AG04449 (cell line): ENCODE data around the gene MYO1G.

ENCODE experiments used
- CTCF ChIA-PET: fragments of 350-600 bp; formaldehyde crosslinking; extraction: SDS; loops from one replicate; lab custom pipeline; 2021; ENCODE audit warnings: antibody characterized with exemption; lab: Yijun Ruan, JAX
- POLR2A ChIA-PET: fragments of 400-600, 350-600 bp; formaldehyde crosslinking; extraction: SDS; loops from one replicate; lab custom pipeline; 2020; ENCODE audit warnings: antibody characterized with exemption, inconsistent platforms; lab: Yijun Ruan, JAX
- DNase-seq: peaks from one replicate; pipeline ENCODE4 v3.0.0-alpha.2; 2010; ENCODE audit warnings: low read depth, low spot score
- H3K4me3 ChIP-seq: 2 replicates; pipeline ENCODE4 v1.5.1; 2011; ENCODE audit warnings: low read depth, mild to moderate bottlenecking, control low read depth, low read length
- CTCF ChIP-seq: IDR thresholded peaks from one replicate; pipeline ENCODE4 v1.5.1; 2011; ENCODE audit warnings: mild to moderate bottlenecking, moderate library complexity, low read length, control low read depth, inconsistent platforms; ENCODE audit not compliant: insufficient read depth; ENCODE audit errors: missing control alignments

The MYO1G gene

DNA sequence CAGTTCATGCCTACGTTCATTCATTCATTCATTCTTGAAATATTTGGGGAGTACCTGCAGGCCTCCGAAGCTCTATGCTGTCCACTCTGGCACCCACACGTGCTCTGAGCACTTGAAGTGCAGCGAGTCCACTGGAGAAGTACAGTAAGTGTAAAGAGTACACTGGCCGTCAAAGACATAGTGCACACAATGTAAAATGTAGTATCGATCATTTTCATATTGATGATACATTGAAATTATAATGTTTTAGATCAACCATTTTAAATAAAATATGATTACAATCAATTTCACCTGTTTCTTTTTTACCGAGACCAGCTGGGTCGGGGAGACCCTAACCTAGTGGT, 56.5 kb downstream of the MYO1G start:
- H3K4me3 ChIP-seq = no peak overlapping the region
- ChIA-PET POLR2A (no interaction called here), CTCF (interaction anchor here (0.6 to 13.4 kb wide), 19 partner anchors 10 to 348 kb away, joined by 3 to 211 read pairs (median 4); no protein-coding TSS in a partner anchor)
- no peak for TF ChIP-seq CTCF
- DNase-seq = no peak

DNA sequence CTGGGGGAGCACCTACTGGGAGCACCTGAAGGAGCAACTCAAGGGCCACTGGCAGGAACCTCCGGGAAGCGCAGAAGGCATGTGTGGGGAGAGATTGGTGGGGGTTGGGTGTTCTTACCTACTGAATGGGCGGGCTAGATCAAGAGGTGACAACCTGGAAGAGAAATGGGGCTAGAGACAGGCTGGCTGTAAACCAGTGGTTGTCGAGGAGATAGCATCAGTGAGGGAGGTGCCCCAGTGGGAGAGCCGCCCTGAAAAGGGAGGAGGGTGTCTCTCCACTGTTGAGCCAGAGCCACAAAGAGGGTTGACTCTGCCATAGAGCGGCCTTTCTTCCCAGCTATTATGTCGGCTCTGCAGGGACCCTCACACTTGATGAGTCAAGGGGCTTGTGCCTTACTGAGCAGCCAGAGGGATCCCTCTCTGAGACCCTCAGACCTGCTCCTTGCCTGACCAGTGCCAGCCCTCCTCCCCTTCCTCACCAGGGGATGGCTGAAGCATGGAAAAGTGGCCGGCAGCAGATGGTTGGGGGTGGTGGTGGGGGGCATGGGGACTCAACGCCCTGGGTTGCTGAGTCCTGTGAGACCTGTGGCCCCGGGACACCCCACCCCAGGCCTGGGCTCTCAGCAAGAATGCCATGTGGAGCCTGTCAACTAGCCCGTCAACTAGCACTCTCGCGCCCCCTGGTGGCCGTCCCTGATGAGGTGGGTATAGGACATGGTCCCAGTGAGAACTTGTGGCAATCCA, 57.0 kb downstream of the MYO1G start:
- no peak overlapping the region for H3K4me3 ChIP-seq
- ChIA-PET CTCF (interaction anchor here (0.6 to 13.4 kb wide), 22 partner anchors 9 to 349 kb away, joined by 3 to 211 read pairs (median 4); partner anchors contain the start of gene H2AZ2), POLR2A (no interaction called here)
- DNase-seq = no peak
- peak; percentile 92 for TF ChIP-seq CTCF

- ChIA-PET CTCF (interaction anchor here (0.9 to 13.4 kb wide), 16 partner anchors 9 to 347 kb away, joined by 3 to 211 read pairs (median 4); partner anchors contain the start of gene H2AZ2), POLR2A (no interaction called here)
- no peak for TF ChIP-seq CTCF
- no peak for DNase-seq
- H3K4me3 ChIP-seq = no peak overlapping the region
Measured at GRCh38 chr7:44920119-44920518, 58.7 kb downstream of the MYO1G start.

DNA sequence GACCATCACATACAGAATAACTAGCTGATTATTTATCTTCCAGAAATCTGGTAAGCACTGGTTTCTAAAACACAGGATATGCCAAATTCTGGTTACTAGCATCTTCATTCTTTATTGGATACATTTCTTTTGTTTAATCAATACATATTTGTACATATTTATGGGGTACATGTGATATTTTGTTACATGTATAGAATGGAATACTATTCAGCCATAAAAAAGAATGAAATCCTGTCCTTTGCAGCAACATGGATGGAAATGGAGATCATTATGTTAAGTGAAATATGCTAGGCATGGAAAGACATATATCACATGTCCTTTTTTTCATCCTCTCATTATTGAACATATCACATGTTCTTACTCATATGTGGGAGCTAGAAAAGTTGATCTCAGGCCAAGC, 60.8 kb downstream of the MYO1G start:
- no peak for TF ChIP-seq CTCF
- H3K4me3 ChIP-seq = no peak overlapping the region
- CTCF ChIA-PET = interaction anchor here (0.6 to 13.4 kb wide), 5 partner anchors 13 to 555 kb away, joined by 3 to 211 read pairs (median 3); no protein-coding TSS in a partner anchor
- no peak for DNase-seq
- POLR2A ChIA-PET = no interaction called here

DNA sequence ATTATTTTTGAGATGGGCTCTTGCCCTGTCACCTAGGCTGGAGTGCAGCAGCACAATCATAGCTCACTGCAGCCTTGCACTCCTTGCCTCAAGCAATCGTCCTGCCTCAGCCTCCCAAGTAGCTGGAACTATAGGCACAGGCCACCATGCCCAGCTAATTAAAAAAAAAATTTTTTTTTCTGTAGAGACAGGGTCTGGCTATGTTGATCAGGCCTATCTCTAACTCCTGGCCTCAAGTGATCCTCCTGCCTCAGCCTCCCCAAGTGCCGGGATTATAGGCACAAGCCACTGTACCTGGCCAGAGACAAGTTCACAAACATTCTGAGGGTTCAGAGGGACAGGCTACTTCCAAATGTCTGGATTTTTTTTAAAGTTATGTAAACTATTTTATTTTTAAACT, 61.4 kb downstream of the MYO1G start:
- ChIA-PET CTCF (interaction anchor here (1.0 to 13.4 kb wide), 3 partner anchors 13 to 60 kb away, joined by 3 to 211 read pairs (median 3); no protein-coding TSS in a partner anchor), POLR2A (no interaction called here)
- DNase-seq = no peak
- H3K4me3 ChIP-seq = no peak overlapping the region
- no peak for TF ChIP-seq CTCF

GRCh38 chr7:44914992-44915607, 63.7 kb downstream of the MYO1G start:
- no peak overlapping the region for H3K4me3 ChIP-seq
- no peak for TF ChIP-seq CTCF
- ChIA-PET CTCF (interaction anchor here (1.0 to 1.2 kb wide), 2 partner anchors 8 to 58 kb away, joined by 3 to 4 read pairs; no protein-coding TSS in a partner anchor), POLR2A (interaction anchor here (0.8 kb wide), 1 partner anchor 29 kb away, joined by 3 read pairs; no protein-coding TSS in a partner anchor)
- DNase-seq = no peak
